HCT116 (cell line): ENCODE measurements around the gene KRT1. TPM values are rescaled to one million over a fixed set of nuclear protein-coding genes. Genes with fewer than 3 reads are reported as not detected.

Experiments used
- ATAC-seq: fragments of 200-7000 bp; cut with Tn5 transposase; 2 replicates; pipeline ENCODE4 v1.9.1; 2020; ENCODE audit warnings: mild to moderate bottlenecking, moderate library complexity
- Bru-seq: library from RNA; stranded (reverse); fragments of 400-500 nt; gene quantifications from one replicate; lab custom pipeline; 2021; lab: Mats Ljungman, UMichigan
- BruChase-seq, 2 experiments: library from RNA; stranded (reverse); fragments of 400-500 nt; gene quantifications; one replicate each; lab custom pipeline; 2021; lab: Mats Ljungman, UMichigan
- BruUV-seq: library from RNA; stranded (reverse); fragments of 400-500 nt; replicated peaks from 2 replicates; lab custom pipeline; 2021; lab: Mats Ljungman, UMichigan
- CTCF ChIA-PET: fragments of 300-600 bp; sonication (Branson Sonifier 250); formaldehyde crosslinking; loops from one replicate; lab custom pipeline; 2021; ENCODE audit warnings: antibody characterized with exemption; lab: Charles Lee
- POLR2A ChIA-PET: fragments of 300-600, 350-600 bp; sonication (Branson Sonifier 250); formaldehyde crosslinking; loops from one replicate; lab custom pipeline; 2021; ENCODE audit warnings: antibody characterized with exemption; lab: Charles Lee
- RAD21 ChIA-PET, 2 experiments: fragments of 300-600 bp; sonication (Branson Sonifier 250); formaldehyde crosslinking; loops; one replicate each; lab custom pipeline; 2023; ENCODE audit warnings: low total read pairs in 2 of 2; ENCODE audit not compliant: uncharacterized antibody in 2 of 2, unreplicated experiment in 2 of 2, low non-redundant PET in 1 of 2; lab: Charles Lee
- DNase-seq: peaks from one replicate; pipeline ENCODE4 v3.0.0-alpha.2; 2010; ENCODE audit warnings: low read depth, low spot score
- H2AFZ ChIP-seq: fragments of 200-600 bp; shearing (Covaris generic), sonication (generic); 2 replicates; pipeline ENCODE4 v1.6.1; 2017; ENCODE audit warnings: low read depth, mixed run types, mixed read lengths, antibody characterized with exemption, low read length; ENCODE audit not compliant: poor library complexity, severe bottlenecking
- H3K27ac ChIP-seq: 2 replicates; pipeline ENCODE4 v1.5.1; 2012; ENCODE audit warnings: low read depth, low read length
- H3K27me3 ChIP-seq: fragments of 200-600 bp; sonication (generic); 2 replicates; pipeline ENCODE4 v1.6.1; 2016; ENCODE audit warnings: mixed run types, low read length, mixed read lengths; ENCODE audit not compliant: insufficient read depth
- H3K36me3 ChIP-seq, 2 experiments: fragments of 200-500 bp in 1 of 2; fragments of 200-600 bp in 1 of 2; sonication (Bioruptor generic) in 1 of 2; sonication (generic) in 1 of 2; 2 replicates each; pipeline versions ENCODE4 v1.5.1 to v1.6.1; 2014 to 2016; ENCODE audit warnings: low read length in 2 of 2, inconsistent platforms in 1 of 2, mixed read lengths in 1 of 2, mixed run types in 1 of 2; ENCODE audit not compliant: insufficient read depth in 2 of 2, control insufficient read depth in 1 of 2
- H3K4me1 ChIP-seq, 2 experiments: fragments of 200-600 bp in 1 of 2; sonication (generic) in 1 of 2; 2 replicates each; pipeline versions ENCODE4 v1.5.1 to v1.6.1; 2012 to 2017; ENCODE audit warnings: low read length in 2 of 2, inconsistent platforms in 1 of 2, mild to moderate bottlenecking in 1 of 2, mixed read lengths in 1 of 2, mixed run types in 1 of 2, moderate library complexity in 1 of 2; ENCODE audit not compliant: insufficient read depth in 2 of 2, control insufficient read depth in 1 of 2
- H3K4me2 ChIP-seq: fragments of 200-600 bp; sonication (generic); 2 replicates; pipeline ENCODE4 v1.6.1; 2017; ENCODE audit warnings: mixed run types, low read length, mixed read lengths
- H3K4me3 ChIP-seq, 2 experiments: fragments of 200-600 bp in 1 of 2; sonication (generic) in 1 of 2; replicated peaks in 1 of 2; 2 replicates each; pipeline ENCODE4 v1.5.1; 2011 to 2016; ENCODE audit warnings: low read length in 2 of 2, control low read depth in 1 of 2, low read depth in 1 of 2, mild to moderate bottlenecking in 1 of 2, mixed read lengths in 1 of 2, mixed run types in 1 of 2
- H3K79me2 ChIP-seq: fragments of 200-600 bp; sonication (generic); 2 replicates; pipeline ENCODE4 v1.6.1; 2017; ENCODE audit warnings: mild to moderate bottlenecking, mixed run types, low read length, moderate library complexity, mixed read lengths; ENCODE audit not compliant: insufficient read depth
- H3K9ac ChIP-seq: fragments of 200-600 bp; sonication (generic); 2 replicates; pipeline ENCODE4 v1.6.1; 2016; ENCODE audit warnings: low read length, mixed read lengths
- H3K9me2 ChIP-seq: fragments of 200-600 bp; sonication (generic), shearing (Covaris generic); 2 replicates; pipeline ENCODE4 v1.6.1; 2017; ENCODE audit warnings: mixed run types, mild to moderate bottlenecking, moderate library complexity; ENCODE audit not compliant: insufficient read depth
- H3K9me3 ChIP-seq, 2 experiments: fragments of 200-500 bp in 1 of 2; fragments of 200-600 bp in 1 of 2; sonication (Bioruptor generic) in 1 of 2; sonication (generic) in 1 of 2; 2 replicates each; pipeline ENCODE4 v1.6.1; 2014 to 2017; ENCODE audit warnings: low read length in 2 of 2, mixed read lengths in 2 of 2, inconsistent platforms in 1 of 2, low read depth in 1 of 2, mild to moderate bottlenecking in 1 of 2, mixed run types in 1 of 2, moderate library complexity in 1 of 2; ENCODE audit not compliant: control insufficient read depth in 1 of 2, insufficient read depth in 1 of 2
- H4K20me1 ChIP-seq: fragments of 200-600 bp; sonication (generic), shearing (Covaris generic); 2 replicates; pipeline ENCODE4 v1.6.1; 2017; ENCODE audit warnings: mixed run types, mild to moderate bottlenecking, moderate library complexity; ENCODE audit not compliant: insufficient read depth
- CBX3 ChIP-seq: IDR thresholded peaks from 2 replicates; pipeline ENCODE4 v1.6.1; 2012; ENCODE audit warnings: low read depth
- CEBPB ChIP-seq: IDR thresholded peaks from 2 replicates; pipeline ENCODE4 v1.6.1; 2012; ENCODE audit warnings: low read depth
- EGR1 ChIP-seq: IDR thresholded peaks from 2 replicates; pipeline ENCODE4 v1.6.1; 2012; ENCODE audit warnings: low read depth
- ELF1 ChIP-seq: IDR thresholded peaks from 2 replicates; pipeline ENCODE4 v1.6.1; 2012; ENCODE audit warnings: low read depth, borderline replicate concordance
- FOSL1 ChIP-seq: IDR thresholded peaks from 2 replicates; pipeline ENCODE4 v1.6.1; 2012; ENCODE audit warnings: low read depth
- POLR2A ChIP-seq: IDR thresholded peaks from 2 replicates; pipeline ENCODE4 v1.7.0; 2011; ENCODE audit warnings: borderline replicate concordance; ENCODE audit not compliant: insufficient read depth, insufficient read length; ENCODE audit errors: extremely low read depth
- RAD21 ChIP-seq: IDR thresholded peaks from 2 replicates; pipeline ENCODE4 v1.6.1; 2012; ENCODE audit warnings: low read depth, mild to moderate bottlenecking
- SIN3A ChIP-seq: IDR thresholded peaks from 2 replicates; pipeline ENCODE4 v1.6.1; 2012; ENCODE audit warnings: low read depth
- SP1 ChIP-seq: IDR thresholded peaks from 2 replicates; pipeline ENCODE4 v1.6.1; 2012; ENCODE audit warnings: low read depth
- SRF ChIP-seq: IDR thresholded peaks from 2 replicates; pipeline ENCODE4 v1.6.1; 2012; ENCODE audit warnings: low read depth
- TCF7L2 ChIP-seq: IDR thresholded peaks from 2 replicates; pipeline ENCODE4 v1.7.0; 2011; ENCODE audit warnings: borderline replicate concordance, inconsistent platforms; ENCODE audit not compliant: insufficient read depth, insufficient read length; ENCODE audit errors: extremely low read depth
- YY1 ChIP-seq: IDR thresholded peaks from 2 replicates; pipeline ENCODE4 v1.6.1; 2011; ENCODE audit warnings: low read length, low read depth, moderate library complexity, mild to moderate bottlenecking; ENCODE audit not compliant: insufficient replicate concordance; ENCODE audit errors: extremely low read depth
- ZFX ChIP-seq: fragments of 450-650 bp; IDR thresholded peaks from 2 replicates; pipeline ENCODE4 v1.6.1; 2017
- ZNF274 ChIP-seq: fragments of 200-500 bp; sonication (Bioruptor generic); IDR thresholded peaks from 2 replicates; pipeline ENCODE4 v1.6.1; 2014; ENCODE audit warnings: mild to moderate bottlenecking, low read depth, low read length, inconsistent platforms
- intact Hi-C: fragments of 100-400 bp; cut with micrococcal nuclease; formaldehyde crosslinking; loops from 2 replicates; pipeline ENCODE4 v1.10.0; 2022
- long read RNA-seq: library from polyadenylated mRNA; unstranded; transcript quantifications from one replicate; pipeline ENCODE4 v2.0.0, GENCODE V29; 2021; ENCODE audit not compliant: unreplicated experiment
- polyA plus RNA-seq: library from polyadenylated mRNA; unstranded; fragments of >200 nt; gene quantifications from 2 replicates; pipeline ENCODE4 v1.2.1, GENCODE V29; 2012; ENCODE audit warnings: missing spikeins
- total RNA-seq: library from RNA; stranded (reverse); gene quantifications from one replicate; pipeline ENCODE4 v1.2.1, GENCODE V29; 2021; ENCODE audit not compliant: unreplicated experiment
- TF ChIP-seq, protein P1 (sequence below): IDR thresholded peaks from 2 replicates; pipeline ENCODE4 v1.6.1; 2012
- TF ChIP-seq, protein P2 (sequence below): IDR thresholded peaks from 2 replicates; pipeline ENCODE4 v1.6.1; 2011; ENCODE audit warnings: mild to moderate bottlenecking, low read length, moderate library complexity; ENCODE audit not compliant: insufficient replicate concordance; ENCODE audit errors: extremely low read depth
- TF ChIP-seq, protein P3 (sequence below): IDR thresholded peaks from 2 replicates; pipeline ENCODE4 v1.6.1; 2012; ENCODE audit warnings: low read depth
- TF ChIP-seq, protein P4 (sequence below), 3 experiments: fragments of 200-600 bp in 1 of 3; sonication (generic) in 1 of 3; IDR thresholded peaks in 2 of 3; conservative IDR thresholded peaks in 1 of 3; 2 replicates each; pipeline ENCODE4 v1.5.1; 2012 to 2017; ENCODE audit warnings: low read depth in 2 of 3, low read length in 2 of 3, antibody characterized with exemption in 1 of 3, borderline replicate concordance in 1 of 3, control low read depth in 1 of 3, mild to moderate bottlenecking in 1 of 3, mixed read lengths in 1 of 3, mixed run types in 1 of 3, moderate library complexity in 1 of 3; ENCODE audit not compliant: insufficient read depth in 1 of 3

Gene KRT1
- total RNA-seq (0.20 TPM), Bru-seq, nascent RNA (not detected), BruChase-seq, experiment 1, labeled RNA remaining after a 6-hour chase (not detected), BruChase-seq, experiment 2, labeled RNA remaining after a 2-hour chase (not detected)
- polyA plus RNA-seq = not detected in 2 replicates
- long read RNA-seq = 0 reads

DNA sequence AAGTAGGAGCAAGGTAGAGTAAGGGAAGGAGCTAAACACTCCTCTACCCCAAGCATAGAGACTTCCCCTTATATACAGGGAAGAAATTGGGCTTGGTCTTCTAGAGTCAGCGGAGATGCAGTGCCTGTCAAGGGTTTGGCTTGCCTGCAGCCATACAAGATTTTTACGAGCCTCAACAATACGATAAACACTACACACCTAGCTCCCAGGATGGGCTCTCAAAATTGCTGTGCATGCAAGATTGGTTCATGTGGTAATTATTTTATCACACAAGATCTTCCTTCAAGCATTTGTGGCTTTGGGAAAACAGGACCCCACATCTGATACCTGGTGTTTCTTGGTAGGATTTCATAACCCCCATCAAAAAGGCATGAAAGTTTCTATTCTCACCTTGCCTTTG lies at the start of gene KRT1:
TSS of gene KRT1 (minus strand) at position 45 of the 400 bp plus-strand sequence. CDS start 59 bp downstream, outside the sequence.
- H3K4me2 ChIP-seq = no peak within 1 kb of the TSS
- intact Hi-C loops = no loop called here
- H3K9ac ChIP-seq = no peak within 1 kb of the TSS
- no peaks in the 10 kb centered on the region for H3K4me1 ChIP-seq
- H3K27ac ChIP-seq = no peak within 1 kb of the TSS
- no peak within 1 kb of the TSS for H3K4me3 ChIP-seq
- ChIA-PET RAD21 (no interaction called here), CTCF (no interaction called here), POLR2A (no interaction called here)
- BruUV-seq = no TSS peak
- no peaks in the 10 kb centered on the region for H4K20me1 ChIP-seq
- no peak within 1 kb of the TSS for H2AFZ ChIP-seq
- H3K79me2 ChIP-seq = no peaks in the 10 kb centered on the region
- DNase-seq = no peak
- peaks cover 24% of the 10 kb centered on the region for H3K27me3 ChIP-seq
- no peaks in the 10 kb centered on the region for H3K9me2 ChIP-seq
- H3K9me3 ChIP-seq = no peaks in the 10 kb centered on the region
- no peak for ATAC-seq
- H3K36me3 ChIP-seq = no peaks in the 10 kb centered on the region
- TF ChIP-seq ZNF274 (no peak), CEBPB (no peak), SIN3A (no peak), ELF1 (no peak), RAD21 (no peak), EGR1 (no peak), SRF (no peak), POLR2A (no peak), CBX3 (no peak), SP1 (no peak), ZFX (no peak), TCF7L2 (no peak), YY1 (no peak), FOSL1 (no peak)
- TF ChIP-seq, protein P1, sequence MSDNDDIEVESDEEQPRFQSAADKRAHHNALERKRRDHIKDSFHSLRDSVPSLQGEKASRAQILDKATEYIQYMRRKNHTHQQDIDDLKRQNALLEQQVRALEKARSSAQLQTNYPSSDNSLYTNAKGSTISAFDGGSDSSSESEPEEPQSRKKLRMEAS = no peak
- TF ChIP-seq, protein P2, sequence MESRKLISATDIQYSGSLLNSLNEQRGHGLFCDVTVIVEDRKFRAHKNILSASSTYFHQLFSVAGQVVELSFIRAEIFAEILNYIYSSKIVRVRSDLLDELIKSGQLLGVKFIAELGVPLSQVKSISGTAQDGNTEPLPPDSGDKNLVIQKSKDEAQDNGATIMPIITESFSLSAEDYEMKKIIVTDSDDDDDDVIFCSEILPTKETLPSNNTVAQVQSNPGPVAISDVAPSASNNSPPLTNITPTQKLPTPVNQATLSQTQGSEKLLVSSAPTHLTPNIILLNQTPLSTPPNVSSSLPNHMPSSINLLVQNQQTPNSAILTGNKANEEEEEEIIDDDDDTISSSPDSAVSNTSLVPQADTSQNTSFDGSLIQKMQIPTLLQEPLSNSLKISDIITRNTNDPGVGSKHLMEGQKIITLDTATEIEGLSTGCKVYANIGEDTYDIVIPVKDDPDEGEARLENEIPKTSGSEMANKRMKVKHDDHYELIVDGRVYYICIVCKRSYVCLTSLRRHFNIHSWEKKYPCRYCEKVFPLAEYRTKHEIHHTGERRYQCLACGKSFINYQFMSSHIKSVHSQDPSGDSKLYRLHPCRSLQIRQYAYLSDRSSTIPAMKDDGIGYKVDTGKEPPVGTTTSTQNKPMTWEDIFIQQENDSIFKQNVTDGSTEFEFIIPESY = no peak
- TF ChIP-seq, protein P3, sequence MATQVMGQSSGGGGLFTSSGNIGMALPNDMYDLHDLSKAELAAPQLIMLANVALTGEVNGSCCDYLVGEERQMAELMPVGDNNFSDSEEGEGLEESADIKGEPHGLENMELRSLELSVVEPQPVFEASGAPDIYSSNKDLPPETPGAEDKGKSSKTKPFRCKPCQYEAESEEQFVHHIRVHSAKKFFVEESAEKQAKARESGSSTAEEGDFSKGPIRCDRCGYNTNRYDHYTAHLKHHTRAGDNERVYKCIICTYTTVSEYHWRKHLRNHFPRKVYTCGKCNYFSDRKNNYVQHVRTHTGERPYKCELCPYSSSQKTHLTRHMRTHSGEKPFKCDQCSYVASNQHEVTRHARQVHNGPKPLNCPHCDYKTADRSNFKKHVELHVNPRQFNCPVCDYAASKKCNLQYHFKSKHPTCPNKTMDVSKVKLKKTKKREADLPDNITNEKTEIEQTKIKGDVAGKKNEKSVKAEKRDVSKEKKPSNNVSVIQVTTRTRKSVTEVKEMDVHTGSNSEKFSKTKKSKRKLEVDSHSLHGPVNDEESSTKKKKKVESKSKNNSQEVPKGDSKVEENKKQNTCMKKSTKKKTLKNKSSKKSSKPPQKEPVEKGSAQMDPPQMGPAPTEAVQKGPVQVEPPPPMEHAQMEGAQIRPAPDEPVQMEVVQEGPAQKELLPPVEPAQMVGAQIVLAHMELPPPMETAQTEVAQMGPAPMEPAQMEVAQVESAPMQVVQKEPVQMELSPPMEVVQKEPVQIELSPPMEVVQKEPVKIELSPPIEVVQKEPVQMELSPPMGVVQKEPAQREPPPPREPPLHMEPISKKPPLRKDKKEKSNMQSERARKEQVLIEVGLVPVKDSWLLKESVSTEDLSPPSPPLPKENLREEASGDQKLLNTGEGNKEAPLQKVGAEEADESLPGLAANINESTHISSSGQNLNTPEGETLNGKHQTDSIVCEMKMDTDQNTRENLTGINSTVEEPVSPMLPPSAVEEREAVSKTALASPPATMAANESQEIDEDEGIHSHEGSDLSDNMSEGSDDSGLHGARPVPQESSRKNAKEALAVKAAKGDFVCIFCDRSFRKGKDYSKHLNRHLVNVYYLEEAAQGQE = no peak
- TF ChIP-seq, protein P4, sequence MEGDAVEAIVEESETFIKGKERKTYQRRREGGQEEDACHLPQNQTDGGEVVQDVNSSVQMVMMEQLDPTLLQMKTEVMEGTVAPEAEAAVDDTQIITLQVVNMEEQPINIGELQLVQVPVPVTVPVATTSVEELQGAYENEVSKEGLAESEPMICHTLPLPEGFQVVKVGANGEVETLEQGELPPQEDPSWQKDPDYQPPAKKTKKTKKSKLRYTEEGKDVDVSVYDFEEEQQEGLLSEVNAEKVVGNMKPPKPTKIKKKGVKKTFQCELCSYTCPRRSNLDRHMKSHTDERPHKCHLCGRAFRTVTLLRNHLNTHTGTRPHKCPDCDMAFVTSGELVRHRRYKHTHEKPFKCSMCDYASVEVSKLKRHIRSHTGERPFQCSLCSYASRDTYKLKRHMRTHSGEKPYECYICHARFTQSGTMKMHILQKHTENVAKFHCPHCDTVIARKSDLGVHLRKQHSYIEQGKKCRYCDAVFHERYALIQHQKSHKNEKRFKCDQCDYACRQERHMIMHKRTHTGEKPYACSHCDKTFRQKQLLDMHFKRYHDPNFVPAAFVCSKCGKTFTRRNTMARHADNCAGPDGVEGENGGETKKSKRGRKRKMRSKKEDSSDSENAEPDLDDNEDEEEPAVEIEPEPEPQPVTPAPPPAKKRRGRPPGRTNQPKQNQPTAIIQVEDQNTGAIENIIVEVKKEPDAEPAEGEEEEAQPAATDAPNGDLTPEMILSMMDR (IDR thresholded peaks at IDR 0.05 in 2 of 3, conservative IDR thresholded peaks at IDR 0.05 in 1 of 3; ENCODE audit: borderline replicate concordance in 1 of 3, insufficient read depth in 1 of 3, low read depth in 2 of 3, low read length in 2 of 3) = no peak
